Measurements from ENCODE around the gene SLC22A13.

GRCh38 chr3:38253704-38254103 is 11.9 kb upstream of the SLC22A13 start:
- TF ChIP-seq EZH2 (IDR thresholded peaks at IDR 0.05; ENCODE audit: borderline replicate concordance, insufficient read depth, low read length, poor library complexity, severe bottlenecking) (no peak), POLR2AphosphoS5 (IDR thresholded peaks at IDR 0.05) (no peak)

Measured in neural cell (in vitro differentiated cells).